Thyroid gland (tissue), 4 donors: ENCODE results near the gene TRUB1.

ENCODE experiments used
- CTCF ChIP-seq, 6 experiments: fragments of 200-600 bp in 3 of 6; fragments of 450-650 bp in 3 of 6; sonication (generic) in 3 of 6; IDR thresholded peaks; one replicate each; pipeline ENCODE4 v1.5.1; 2016 to 2019; ENCODE audit warnings: antibody characterized with exemption in 6 of 6, mild to moderate bottlenecking in 2 of 6, inconsistent platforms in 1 of 6, moderate library complexity in 1 of 6
- POLR2A ChIP-seq, 2 donors: fragments of 450-650 bp; IDR thresholded peaks; one replicate each; pipeline ENCODE4 v1.6.1; 2017; ENCODE audit warnings: antibody characterized with exemption in 2 of 2, mild to moderate bottlenecking in 2 of 2, moderate library complexity in 1 of 2

- TF ChIP-seq CTCF (IDR thresholded peaks at IDR 0.05) (no peak), POLR2A (IDR thresholded peaks at IDR 0.05) (no peak)
Observed at GRCh38 chr10:114905450-114905849, 32.5 kb upstream of the TRUB1 start.
